ENCODE measurements around the gene DLGAP1.

GRCh38 chr18:3973191-3973850, 481.8 kb downstream of the DLGAP1 start:
- TF ChIP-seq EZH2 (IDR thresholded peaks at IDR 0.05; ENCODE audit: borderline replicate concordance): no peak
- TF ChIP-seq CTCF (IDR thresholded peaks at IDR 0.05; ENCODE audit: poor library complexity): no peak
- TF ChIP-seq EZH2phosphoT487 (IDR thresholded peaks at IDR 0.05; ENCODE audit: low read depth, severe bottlenecking, unreplicated experiment): no peak
